Lower leg skin (tissue), 3 donors: Measurements from ENCODE around the gene AP1M1.

Experiments used
- CTCF ChIP-seq, 3 donors: fragments of 450-650 bp; IDR thresholded peaks; one replicate each; pipeline ENCODE4 v1.5.1; 2016; ENCODE audit warnings: antibody characterized with exemption in 3 of 3, mild to moderate bottlenecking in 3 of 3, moderate library complexity in 2 of 3
- POLR2A ChIP-seq, 2 donors: fragments of 450-650 bp; IDR thresholded peaks; one replicate each; pipeline ENCODE4 v1.6.1; 2016 to 2017; ENCODE audit warnings: antibody characterized with exemption in 2 of 2, mild to moderate bottlenecking in 1 of 2, moderate library complexity in 1 of 2

- TF ChIP-seq CTCF (IDR thresholded peaks at IDR 0.05) (no peak), POLR2A (IDR thresholded peaks at IDR 0.05) (no peak)
Observed at GRCh38 chr19:16166417-16166816, 31.3 kb upstream of the AP1M1 start.
